ENCODE measurements around the gene TMC8.

GRCh38 chr17:78106211-78106610, 24.4 kb upstream of the TMC8 start:
- no peak for TF ChIP-seq EZH2 (IDR thresholded peaks at IDR 0.05; ENCODE audit: borderline replicate concordance, low read depth, low read length, poor library complexity, severe bottlenecking)
- TF ChIP-seq, protein P1, sequence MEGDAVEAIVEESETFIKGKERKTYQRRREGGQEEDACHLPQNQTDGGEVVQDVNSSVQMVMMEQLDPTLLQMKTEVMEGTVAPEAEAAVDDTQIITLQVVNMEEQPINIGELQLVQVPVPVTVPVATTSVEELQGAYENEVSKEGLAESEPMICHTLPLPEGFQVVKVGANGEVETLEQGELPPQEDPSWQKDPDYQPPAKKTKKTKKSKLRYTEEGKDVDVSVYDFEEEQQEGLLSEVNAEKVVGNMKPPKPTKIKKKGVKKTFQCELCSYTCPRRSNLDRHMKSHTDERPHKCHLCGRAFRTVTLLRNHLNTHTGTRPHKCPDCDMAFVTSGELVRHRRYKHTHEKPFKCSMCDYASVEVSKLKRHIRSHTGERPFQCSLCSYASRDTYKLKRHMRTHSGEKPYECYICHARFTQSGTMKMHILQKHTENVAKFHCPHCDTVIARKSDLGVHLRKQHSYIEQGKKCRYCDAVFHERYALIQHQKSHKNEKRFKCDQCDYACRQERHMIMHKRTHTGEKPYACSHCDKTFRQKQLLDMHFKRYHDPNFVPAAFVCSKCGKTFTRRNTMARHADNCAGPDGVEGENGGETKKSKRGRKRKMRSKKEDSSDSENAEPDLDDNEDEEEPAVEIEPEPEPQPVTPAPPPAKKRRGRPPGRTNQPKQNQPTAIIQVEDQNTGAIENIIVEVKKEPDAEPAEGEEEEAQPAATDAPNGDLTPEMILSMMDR (conservative IDR thresholded peaks at IDR 0.05; ENCODE audit: low read depth, low read length): no peak
